Astrocyte of the cerebellum (primary cell): ENCODE results near the gene GGACT.

Source experiments
- DNase-seq: peaks from one replicate; pipeline ENCODE4 v3.0.0-alpha.2; 2011; ENCODE audit warnings: low read depth
- H3K4me3 ChIP-seq: 2 replicates; pipeline ENCODE4 v1.5.1; 2011; ENCODE audit warnings: mild to moderate bottlenecking, low read depth, low read length, moderate library complexity
- in situ Hi-C: cut with HindIII; loops from 2 replicates; pipeline ENCODE4 v1.10.0; 2017; ENCODE audit warnings: low sequenced_read_pairs
- TF ChIP-seq, protein P1 (sequence below): IDR thresholded peaks from 2 replicates; pipeline ENCODE4 v1.5.1; 2012; ENCODE audit warnings: low read length, low read depth, moderate library complexity, mild to moderate bottlenecking; ENCODE audit errors: missing control alignments

GGACT gene

DNA sequence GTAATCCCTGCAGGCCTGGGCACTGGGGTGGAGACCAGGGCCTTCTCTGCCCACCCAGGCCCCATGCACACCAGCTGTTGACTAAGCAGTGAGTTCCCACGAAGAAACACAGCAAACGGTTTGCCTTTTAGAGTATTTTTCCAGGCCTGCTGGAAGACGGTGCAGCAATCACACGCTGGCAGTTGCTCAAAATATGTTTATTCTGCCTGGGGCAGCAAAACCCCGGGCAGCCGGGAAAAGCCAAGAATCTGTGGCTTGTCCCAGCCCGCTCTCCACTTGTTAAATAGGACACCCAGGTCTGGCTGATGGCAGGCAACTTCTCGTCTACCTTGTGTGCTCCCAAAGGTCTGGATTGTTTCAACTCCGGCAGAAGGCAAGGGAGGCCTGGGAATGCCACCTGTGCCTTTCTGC is 40.8 kb downstream of the GGACT start:
- TF ChIP-seq, protein P1, sequence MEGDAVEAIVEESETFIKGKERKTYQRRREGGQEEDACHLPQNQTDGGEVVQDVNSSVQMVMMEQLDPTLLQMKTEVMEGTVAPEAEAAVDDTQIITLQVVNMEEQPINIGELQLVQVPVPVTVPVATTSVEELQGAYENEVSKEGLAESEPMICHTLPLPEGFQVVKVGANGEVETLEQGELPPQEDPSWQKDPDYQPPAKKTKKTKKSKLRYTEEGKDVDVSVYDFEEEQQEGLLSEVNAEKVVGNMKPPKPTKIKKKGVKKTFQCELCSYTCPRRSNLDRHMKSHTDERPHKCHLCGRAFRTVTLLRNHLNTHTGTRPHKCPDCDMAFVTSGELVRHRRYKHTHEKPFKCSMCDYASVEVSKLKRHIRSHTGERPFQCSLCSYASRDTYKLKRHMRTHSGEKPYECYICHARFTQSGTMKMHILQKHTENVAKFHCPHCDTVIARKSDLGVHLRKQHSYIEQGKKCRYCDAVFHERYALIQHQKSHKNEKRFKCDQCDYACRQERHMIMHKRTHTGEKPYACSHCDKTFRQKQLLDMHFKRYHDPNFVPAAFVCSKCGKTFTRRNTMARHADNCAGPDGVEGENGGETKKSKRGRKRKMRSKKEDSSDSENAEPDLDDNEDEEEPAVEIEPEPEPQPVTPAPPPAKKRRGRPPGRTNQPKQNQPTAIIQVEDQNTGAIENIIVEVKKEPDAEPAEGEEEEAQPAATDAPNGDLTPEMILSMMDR, result no peak
- H3K4me3 ChIP-seq, result no peak overlapping the region
- in situ Hi-C loops, result no loop called here
- DNase-seq, result no peak

- no peak overlapping the region for H3K4me3 ChIP-seq
- no peak for DNase-seq
- TF ChIP-seq, protein P1, result no peak
- in situ Hi-C loops, result no loop called here
Measured at GRCh38 chr13:100546713-100547405, 41.7 kb downstream of the GGACT start.

- H3K4me3 ChIP-seq, result no peak overlapping the region
- TF ChIP-seq, protein P1, result no peak
- in situ Hi-C loops, result no loop called here
- DNase-seq, result no peak
Measured at GRCh38 chr13:100545684-100546061, 42.9 kb downstream of the GGACT start.

DNA sequence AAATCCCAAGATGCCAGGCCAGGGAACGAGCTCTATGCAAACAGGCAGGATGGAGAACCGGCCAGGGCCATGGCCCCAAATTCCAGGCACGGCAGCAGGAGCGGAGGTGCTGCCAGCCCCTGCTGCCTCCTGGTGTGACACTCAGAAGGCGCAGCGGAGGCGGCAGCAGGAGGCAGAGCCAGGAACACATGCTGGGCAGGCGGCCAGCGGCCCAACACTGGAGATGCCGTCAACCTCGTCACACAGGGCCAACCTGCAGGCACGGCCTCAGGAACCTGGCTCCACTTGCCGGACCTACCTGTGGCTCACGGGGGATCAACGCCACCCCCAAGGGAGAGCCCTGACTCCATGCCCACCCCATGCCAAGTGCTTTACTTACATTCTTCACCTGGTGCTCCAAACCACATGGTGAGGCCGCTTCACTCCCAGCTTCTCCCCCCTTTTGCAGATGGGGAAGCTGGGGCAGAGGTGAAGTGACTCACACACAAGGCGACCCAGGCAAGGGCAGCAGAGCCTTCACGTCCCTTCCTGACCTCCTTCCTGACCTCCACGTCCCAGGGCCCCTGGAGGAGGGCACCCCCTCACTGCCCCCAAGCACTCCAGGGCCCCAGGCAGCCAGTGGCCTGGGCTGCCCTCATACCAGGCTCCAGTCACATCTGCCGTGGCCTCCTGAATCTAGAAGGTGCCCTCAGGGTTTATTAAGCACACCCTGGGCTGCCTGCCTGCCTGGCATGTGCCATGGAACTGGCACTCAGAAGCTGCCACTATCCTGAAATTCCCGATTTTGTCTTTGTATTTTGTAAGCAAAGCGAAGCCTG is 43.5 kb downstream of the GGACT start:
- no peak overlapping the region for H3K4me3 ChIP-seq
- DNase-seq, result no peak
- TF ChIP-seq, protein P1, result no peak
- in situ Hi-C loops, result no loop called here

DNA sequence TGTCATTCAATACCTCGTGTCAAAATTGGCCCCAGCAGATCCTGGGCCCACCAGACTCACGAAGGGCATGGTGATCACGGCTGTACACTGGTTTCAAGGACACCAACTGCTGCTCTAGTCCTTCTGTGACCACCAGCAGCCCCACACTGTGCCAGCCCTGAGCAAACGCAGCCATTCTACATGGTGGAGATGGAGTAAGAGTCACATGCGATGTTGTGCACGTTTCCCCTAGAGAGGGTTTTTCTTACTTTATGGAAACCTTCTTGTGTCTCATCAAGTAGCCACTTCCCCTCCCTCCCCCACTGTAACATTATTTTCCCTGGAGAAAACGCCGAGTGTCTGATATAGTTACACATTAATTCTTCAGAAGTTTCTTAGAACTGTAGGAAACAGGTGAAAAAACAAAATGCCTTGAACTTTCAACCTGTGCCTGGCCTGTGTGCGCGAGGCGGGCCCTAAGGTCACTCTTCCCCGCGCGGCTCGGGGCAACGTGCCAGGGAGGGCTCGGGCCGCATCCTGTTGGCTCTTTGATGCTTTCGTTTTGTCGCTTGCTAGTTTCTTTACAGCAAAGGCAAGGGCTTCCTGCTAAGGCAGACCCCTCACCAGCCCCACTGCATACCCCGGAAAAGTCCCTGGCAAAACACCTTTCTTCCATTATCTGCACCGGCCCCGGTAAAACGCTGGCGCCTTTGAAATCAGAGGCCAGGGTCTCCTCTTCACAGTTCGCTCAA is 44.6 kb downstream of the GGACT start:
- TF ChIP-seq, protein P1, result no peak
- DNase-seq, result no peak
- in situ Hi-C loops, result no loop called here

GRCh38 chr13:100542826-100543156 is 45.8 kb downstream of the GGACT start:
- TF ChIP-seq, protein P1, result peak; percentile 53
- in situ Hi-C loops, result no loop called here
- no peak overlapping the region for H3K4me3 ChIP-seq
- peak; percentile 45 for DNase-seq

More for the DNA sequence above, 44.6 kb downstream of the GGACT start:
- no peak overlapping the region for H3K4me3 ChIP-seq
